ENCODE results near the gene ZFP37.
"Not testable (repeated sequence)": the region's sequence is repeated elsewhere in the genome, so short reads cannot be mapped to it uniquely, and the experiment has no call there.

ZFP37 gene

GRCh38 chr9:113056191-113057106, at the start of gene ZFP37:
TSS of gene ZFP37 (minus strand) at chr9:113056724. CDS start at chr9:113056688, 36 bp downstream.
- peak; percentile 89 for DNase-seq

- DNase-seq = not testable (repeated sequence)
These were observed 48.8 kb upstream of the ZFP37 start for GRCh38 chr9:113105345-113105744.

GRCh38 chr9:113095561-113095960, 39.0 kb upstream of the ZFP37 start:
- no peak for DNase-seq

- DNase-seq = not testable (repeated sequence)
These were observed 33.4 kb upstream of the ZFP37 start for GRCh38 chr9:113089924-113090323.

GRCh38 chr9:113089143-113089505, 32.6 kb upstream of the ZFP37 start:
- not testable (repeated sequence) for DNase-seq

- DNase-seq = not testable (repeated sequence)
These were observed 32.1 kb upstream of the ZFP37 start for GRCh38 chr9:113088456-113089142.

- DNase-seq = not testable (repeated sequence)
These were observed 6.4 kb upstream of the ZFP37 start for GRCh38 chr9:113062932-113063310.

- DNase-seq = not testable (repeated sequence)
These were observed 5.9 kb upstream of the ZFP37 start for GRCh38 chr9:113062256-113062931.

- DNase-seq = not testable (repeated sequence)
These were observed 4.7 kb upstream of the ZFP37 start for GRCh38 chr9:113061072-113061850.

GRCh38 chr9:113059581-113060284, 3.2 kb upstream of the ZFP37 start:
- DNase-seq = not testable (repeated sequence)

- DNase-seq = no peak
These were observed 669 bp upstream of the ZFP37 start for GRCh38 chr9:113057193-113057592.

- no peak for DNase-seq
These were observed 13.5 kb downstream of the ZFP37 start for GRCh38 chr9:113042884-113043657.

- no peak for DNase-seq
These were observed 30.3 kb downstream of the ZFP37 start for GRCh38 chr9:113026200-113026599.

- DNase-seq = no peak
These were observed 38.3 kb downstream of the ZFP37 start for GRCh38 chr9:113018247-113018646.

GRCh38 chr9:113012492-113012891, 44.0 kb downstream of the ZFP37 start:
- DNase-seq = no peak

- peak; percentile 29 for DNase-seq
These were observed 44.6 kb downstream of the ZFP37 start, which contains the start of gene ZNF883 for GRCh38 chr9:113011911-113012381. TSS of gene ZNF883 (minus strand) at chr9:113012192.

GRCh38 chr9:113005777-113006176, 50.7 kb downstream of the ZFP37 start:
- no peak for DNase-seq

GRCh38 chr9:112997236-112997941, 59.1 kb downstream of the ZFP37 start:
- DNase-seq = no peak
